HepG2 (cell line): ENCODE data around the gene KSR1. TPM values are rescaled to one million over a fixed set of nuclear protein-coding genes. Genes with fewer than 3 reads are reported as not detected.

Source experiments
- ARID4A ChIP-seq: sonication (generic); formaldehyde crosslinking; IDR thresholded peaks from 2 replicates; pipeline ENCODE4 v1.5.0; 2020; ENCODE audit warnings: mild to moderate bottlenecking, missing genetic modification reagents, borderline replicate concordance
- CBFB ChIP-seq: sonication (generic); formaldehyde crosslinking; IDR thresholded peaks from 2 replicates; pipeline ENCODE4 v1.4.0; 2020; ENCODE audit warnings: missing genetic modification reagents
- DNMT1 ChIP-seq: sonication (generic); formaldehyde crosslinking; IDR thresholded peaks from 2 replicates; pipeline ENCODE4 v1.5.1; 2020; ENCODE audit warnings: mild to moderate bottlenecking, missing genetic modification reagents
- FLYWCH1 ChIP-seq: sonication (generic); formaldehyde crosslinking; IDR thresholded peaks from 2 replicates; pipeline ENCODE4 v1.8.1; 2023; ENCODE audit warnings: mild to moderate bottlenecking, missing genetic modification reagents
- GABPB1 ChIP-seq: IDR thresholded peaks from 2 replicates; pipeline ENCODE4 v1.6.1; 2016; ENCODE audit warnings: mild to moderate bottlenecking, missing genetic modification reagents, moderate library complexity, missing compliant biosample characterization
- HMG20A ChIP-seq: IDR thresholded peaks from 2 replicates; pipeline ENCODE4 v1.6.1; 2016; ENCODE audit warnings: borderline replicate concordance
- HNF4G ChIP-seq, 2 experiments: sonication (generic) in 1 of 2; formaldehyde crosslinking in 1 of 2; IDR thresholded peaks; 2 replicates each; pipeline versions ENCODE4 v1.4.0 to v1.6.1; 2011 to 2020; ENCODE audit warnings: borderline replicate concordance in 2 of 2, low read depth in 2 of 2, mild to moderate bottlenecking in 2 of 2, low read length in 1 of 2, missing genetic modification reagents in 1 of 2, moderate library complexity in 1 of 2
- HNRNPL ChIP-seq: fragments of 200-400 bp; formaldehyde crosslinking; IDR thresholded peaks from 2 replicates; pipeline ENCODE4 v1.6.1; 2017; ENCODE audit warnings: mild to moderate bottlenecking, low read depth, low read length
- HOXA5 ChIP-seq: sonication (generic); formaldehyde crosslinking; IDR thresholded peaks from 2 replicates; pipeline ENCODE4 v1.4.0; 2020; ENCODE audit warnings: missing genetic modification reagents
- KDM5A ChIP-seq: fragments of 200-600 bp; sonication (generic); IDR thresholded peaks from 2 replicates; pipeline ENCODE4 v1.7.0; 2018; ENCODE audit warnings: antibody characterized with exemption, mild to moderate bottlenecking, low read length, borderline replicate concordance
- MXI1 ChIP-seq: IDR thresholded peaks from 3 replicates; pipeline ENCODE4 v1.6.1; 2012; ENCODE audit warnings: low read depth, low read length, inconsistent platforms, borderline replicate concordance
- PAWR ChIP-seq: sonication (generic); formaldehyde crosslinking; IDR thresholded peaks from 2 replicates; pipeline ENCODE4 v1.4.0; 2020; ENCODE audit warnings: missing genetic modification reagents, mild to moderate bottlenecking, borderline replicate concordance
- RXRA ChIP-seq: sonication (generic); formaldehyde crosslinking; IDR thresholded peaks from 2 replicates; pipeline ENCODE4 v1.5.1; 2020; ENCODE audit warnings: missing genetic modification reagents
- SMYD3 ChIP-seq: sonication (generic); formaldehyde crosslinking; IDR thresholded peaks from 2 replicates; pipeline ENCODE4 v1.8.1; 2023; ENCODE audit warnings: mild to moderate bottlenecking, missing genetic modification reagents
- SOX5 ChIP-seq: IDR thresholded peaks from 2 replicates; pipeline ENCODE4 v1.6.1; 2016; ENCODE audit warnings: borderline replicate concordance
- THAP7 ChIP-seq: sonication (generic); formaldehyde crosslinking; IDR thresholded peaks from 2 replicates; pipeline ENCODE4 v1.8.1; 2023; ENCODE audit warnings: mild to moderate bottlenecking, missing genetic modification reagents
- YEATS2 ChIP-seq: sonication (generic); formaldehyde crosslinking; IDR thresholded peaks from 2 replicates; pipeline ENCODE4 v1.4.0; 2020; ENCODE audit warnings: missing genetic modification reagents, borderline replicate concordance
- ZKSCAN5 ChIP-seq: sonication (generic); formaldehyde crosslinking; IDR thresholded peaks from 2 replicates; pipeline ENCODE4 v1.5.1; 2020; ENCODE audit warnings: mild to moderate bottlenecking, missing genetic modification reagents
- ZMYM3 ChIP-seq: sonication (generic); formaldehyde crosslinking; IDR thresholded peaks from 2 replicates; pipeline ENCODE4 v1.5.1; 2020; ENCODE audit warnings: mild to moderate bottlenecking, missing genetic modification reagents
- ZNF17 ChIP-seq: sonication (generic); formaldehyde crosslinking; IDR thresholded peaks from 2 replicates; pipeline ENCODE4 v1.5.0; 2020; ENCODE audit warnings: mild to moderate bottlenecking, missing genetic modification reagents
- ZNF180 ChIP-seq: sonication (generic); formaldehyde crosslinking; IDR thresholded peaks from 2 replicates; pipeline ENCODE4 v1.4.0; 2020; ENCODE audit warnings: low read depth, missing genetic modification reagents, borderline replicate concordance
- ZNF33B ChIP-seq: sonication (generic); formaldehyde crosslinking; IDR thresholded peaks from 2 replicates; pipeline ENCODE4 v1.5.1; 2020; ENCODE audit warnings: mild to moderate bottlenecking, missing genetic modification reagents
- ZNF547 ChIP-seq: sonication (generic); formaldehyde crosslinking; IDR thresholded peaks from 2 replicates; pipeline ENCODE4 v1.5.1; 2020; ENCODE audit warnings: mild to moderate bottlenecking, missing genetic modification reagents
- ZNF557 ChIP-seq: sonication (generic); formaldehyde crosslinking; IDR thresholded peaks from 2 replicates; pipeline ENCODE4 v1.4.0; 2020; ENCODE audit warnings: missing genetic modification reagents
- ZNF572 ChIP-seq: sonication (generic); formaldehyde crosslinking; IDR thresholded peaks from 2 replicates; pipeline ENCODE4 v1.5.1; 2020; ENCODE audit warnings: mild to moderate bottlenecking, missing genetic modification reagents
- ZNF678 ChIP-seq: sonication (generic); formaldehyde crosslinking; IDR thresholded peaks from 2 replicates; pipeline ENCODE4 v1.4.0; 2020; ENCODE audit warnings: mild to moderate bottlenecking, missing genetic modification reagents
- ZNF773 ChIP-seq: sonication (generic); formaldehyde crosslinking; IDR thresholded peaks from 2 replicates; pipeline ENCODE4 v1.4.0; 2020; ENCODE audit warnings: missing genetic modification reagents, borderline replicate concordance
- polyA plus RNA-seq, 8 experiments: library from polyadenylated mRNA; depleted of rRNA in 3 of 8; stranded (reverse) in 7 of 8; unstranded in 1 of 8; fragments of >200 nt; fragmentation: Illumina TruSeq in 4 of 8; extraction: Trizol in 4 of 8; gene quantifications; 2 replicates each; pipeline versions ENCODE4 v1.2.1 to v1.2.3, GENCODE V29; 2011 to 2016; ENCODE audit warnings: low read depth in 4 of 8, missing spikeins in 1 of 8, mixed read lengths in 1 of 8; ENCODE audit not compliant: insufficient read depth in 1 of 8
- total RNA-seq, 5 experiments: library from RNA; depleted of rRNA; stranded (reverse); fragments of >200 nt; fragmentation: Illumina TruSeq; extraction: Trizol; gene quantifications; 2 replicates each; pipeline ENCODE4 v1.2.3, GENCODE V29; 2016; ENCODE audit warnings: low read depth in 1 of 5

The KSR1 gene
- total and polyA plus RNA-seq, 2 of the 13 experiments (the other 11 are each of a cell fraction or from before 2014, with no cell fraction given) = 10.1 to 16.6 TPM

- no peak; the same call in 1 of the 2 replicates for TF ChIP-seq ARID4A (CRISPR knock-in tag)
- TF ChIP-seq YEATS2 (CRISPR knock-in tag) = no peak
- no peak for TF ChIP-seq ZNF678
- no peak for TF ChIP-seq FLYWCH1 (CRISPR knock-in tag)
- no peak for TF ChIP-seq GABPB1
- TF ChIP-seq HNRNPL = 0 out of 2 replicates have a peak, but pooled peaks have one; percentile 58
- TF ChIP-seq ZNF557 (CRISPR knock-in tag) = no peak
- no peak for TF ChIP-seq ZNF33B (CRISPR knock-in tag)
- TF ChIP-seq HMG20A (CRISPR knock-in tag) = no peak
- no peak for TF ChIP-seq ZNF547 (CRISPR knock-in tag)
- TF ChIP-seq ZMYM3 (CRISPR knock-in tag) = no peak; the same call in 1 of the 2 replicates
- TF ChIP-seq SOX5 (CRISPR knock-in tag) = no peak
- no peak for TF ChIP-seq SMYD3 (CRISPR knock-in tag)
- TF ChIP-seq ZNF773 (CRISPR knock-in tag) = no peak
- no peak for TF ChIP-seq MXI1
- TF ChIP-seq DNMT1 (CRISPR knock-in tag) = 0 out of 2 replicates have a peak, but pooled peaks have one; percentile 23
- no peak for TF ChIP-seq ZNF17 (CRISPR knock-in tag)
- TF ChIP-seq THAP7 (CRISPR knock-in tag) = no peak
- TF ChIP-seq KDM5A = no peak
- TF ChIP-seq RXRA (CRISPR knock-in tag) = no peak
- no peak for TF ChIP-seq ZKSCAN5
- no peak; the same call in 1 of the 2 replicates for TF ChIP-seq ZNF572 (CRISPR knock-in tag)
- TF ChIP-seq ZNF180 (CRISPR knock-in tag) = no peak
- peak; percentile 70; the same call in 1 of the 2 replicates for TF ChIP-seq HNF4G (IDR thresholded peaks at IDR 0.05; ENCODE audit: borderline replicate concordance, low read depth, low read length)
- TF ChIP-seq HNF4G (CRISPR knock-in tag; IDR thresholded peaks at IDR 0.05; ENCODE audit: borderline replicate concordance, low read depth) = peak; percentile 51; the same call in 1 of the 2 replicates
- TF ChIP-seq HOXA5 (CRISPR knock-in tag) = no peak
- no peak for TF ChIP-seq CBFB (CRISPR knock-in tag)
- TF ChIP-seq PAWR (CRISPR knock-in tag) = no peak
Measured at GRCh38 chr17:27504188-27504995, 48.1 kb downstream of the KSR1 start (continued).
